Astrocyte of the spinal cord (primary cell): Measurements from ENCODE around the gene RABGEF1.
"Not testable (repeated sequence)": the region's sequence is repeated elsewhere in the genome, so short reads cannot be mapped to it uniquely, and the experiment has no call there.

ENCODE experiments used
- DNase-seq: peaks from one replicate; pipeline ENCODE4 v3.0.0; 2011; ENCODE audit warnings: low read depth, low spot score
- H3K4me3 ChIP-seq: 2 replicates; pipeline ENCODE4 v1.5.1; 2011; ENCODE audit warnings: low read depth, mild to moderate bottlenecking, low read length, moderate library complexity
- in situ Hi-C: cut with HindIII; loops from 2 replicates; pipeline ENCODE4 v1.10.0; 2017; ENCODE audit warnings: low sequenced_read_pairs
- TF ChIP-seq, protein P1 (sequence below): IDR thresholded peaks from 2 replicates; pipeline ENCODE4 v1.5.1; 2012; ENCODE audit warnings: low read depth, mild to moderate bottlenecking, low read length, inconsistent platforms

The RABGEF1 gene

DNA sequence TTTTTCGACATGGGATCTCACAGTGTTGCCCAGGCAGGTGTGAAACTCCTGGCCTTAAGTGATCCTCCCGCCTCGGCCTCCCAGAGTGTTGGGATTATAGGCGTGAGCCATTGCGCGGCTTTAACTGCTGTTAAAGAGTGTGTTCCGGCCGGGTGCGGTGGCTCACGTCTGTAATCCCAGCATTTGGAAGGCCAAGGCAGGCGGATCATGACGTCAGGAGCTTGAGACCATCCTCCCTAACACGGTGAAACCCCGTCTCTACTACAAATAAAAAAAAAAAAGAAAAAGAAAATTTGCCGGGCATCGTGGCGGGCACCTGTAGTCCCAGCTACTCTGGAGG, 1.1 kb downstream of the RABGEF1 start:
- in situ Hi-C loops, result no loop called here
- peak; percentile 17 for DNase-seq
- peak overlapping the region; percentile 83 for H3K4me3 ChIP-seq
- TF ChIP-seq, protein P1, sequence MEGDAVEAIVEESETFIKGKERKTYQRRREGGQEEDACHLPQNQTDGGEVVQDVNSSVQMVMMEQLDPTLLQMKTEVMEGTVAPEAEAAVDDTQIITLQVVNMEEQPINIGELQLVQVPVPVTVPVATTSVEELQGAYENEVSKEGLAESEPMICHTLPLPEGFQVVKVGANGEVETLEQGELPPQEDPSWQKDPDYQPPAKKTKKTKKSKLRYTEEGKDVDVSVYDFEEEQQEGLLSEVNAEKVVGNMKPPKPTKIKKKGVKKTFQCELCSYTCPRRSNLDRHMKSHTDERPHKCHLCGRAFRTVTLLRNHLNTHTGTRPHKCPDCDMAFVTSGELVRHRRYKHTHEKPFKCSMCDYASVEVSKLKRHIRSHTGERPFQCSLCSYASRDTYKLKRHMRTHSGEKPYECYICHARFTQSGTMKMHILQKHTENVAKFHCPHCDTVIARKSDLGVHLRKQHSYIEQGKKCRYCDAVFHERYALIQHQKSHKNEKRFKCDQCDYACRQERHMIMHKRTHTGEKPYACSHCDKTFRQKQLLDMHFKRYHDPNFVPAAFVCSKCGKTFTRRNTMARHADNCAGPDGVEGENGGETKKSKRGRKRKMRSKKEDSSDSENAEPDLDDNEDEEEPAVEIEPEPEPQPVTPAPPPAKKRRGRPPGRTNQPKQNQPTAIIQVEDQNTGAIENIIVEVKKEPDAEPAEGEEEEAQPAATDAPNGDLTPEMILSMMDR, result no peak

DNA sequence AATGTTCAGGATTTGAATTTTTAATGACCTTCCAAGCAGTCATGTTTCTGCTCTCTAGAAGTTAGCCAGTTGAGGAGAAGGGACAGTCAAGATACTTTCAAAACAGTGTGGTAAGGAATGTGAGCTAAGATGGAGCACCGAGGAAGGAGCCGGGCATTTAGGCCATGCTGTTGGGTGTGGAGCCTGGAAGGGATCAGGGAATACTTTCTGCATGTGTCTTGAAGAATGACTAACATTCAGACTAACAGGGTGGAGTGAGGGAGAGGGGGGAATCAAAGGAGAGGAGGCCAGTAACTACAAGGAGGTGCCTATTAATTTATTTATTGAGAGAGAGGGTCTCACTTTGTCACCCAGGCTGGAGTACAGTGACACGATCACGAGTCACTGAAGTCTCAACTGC, 1.8 kb downstream of the RABGEF1 start:
- in situ Hi-C loops, H3K4me3 ChIP-seq: not testable (repeated sequence)
- peak; percentile 33 for DNase-seq

DNA sequence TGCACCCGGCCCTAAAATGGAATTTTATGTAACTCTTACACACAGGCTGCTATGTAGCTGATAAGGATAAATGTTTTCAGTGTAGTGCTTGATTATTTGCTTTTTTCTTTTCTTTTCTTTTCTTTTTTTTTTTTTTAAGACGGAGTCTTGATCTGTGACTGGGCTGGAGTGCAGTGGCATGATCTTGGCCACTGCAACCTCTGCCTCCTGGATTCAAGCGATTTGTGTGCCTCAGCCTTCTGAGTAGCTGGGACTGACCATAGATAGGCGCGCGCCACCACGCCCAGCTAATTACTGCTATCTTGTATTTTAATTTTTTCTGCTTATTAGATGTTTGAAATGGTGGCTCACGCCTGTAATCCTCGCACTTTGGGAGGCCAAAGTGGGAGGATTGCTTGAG, 3.4 kb downstream of the RABGEF1 start:
- TF ChIP-seq, protein P1, result no peak
- in situ Hi-C loops, result no loop called here
- no peak overlapping the region for H3K4me3 ChIP-seq
- DNase-seq, result no peak

DNA sequence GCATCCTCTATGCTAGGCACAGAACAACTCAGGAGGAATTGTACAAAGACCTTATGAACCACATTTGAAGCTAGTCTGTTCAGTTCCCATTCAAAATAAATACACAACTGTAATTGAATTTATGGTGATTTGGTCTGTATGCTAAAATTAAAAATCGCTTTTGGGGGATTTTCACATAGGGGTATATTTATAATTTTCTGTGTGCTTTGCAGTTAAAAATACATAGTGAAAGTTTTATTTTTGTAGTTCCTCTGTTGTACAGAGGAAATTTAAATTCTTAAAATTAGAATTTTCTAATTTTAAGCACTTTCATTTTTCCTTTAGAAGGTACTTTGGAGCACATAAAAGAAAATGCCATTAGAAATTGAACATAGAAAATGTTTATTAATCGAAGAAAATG, 6.9 kb downstream of the RABGEF1 start:
- no peak for DNase-seq
- TF ChIP-seq, protein P1, result no peak
- H3K4me3 ChIP-seq, result no peak overlapping the region
- in situ Hi-C loops, result no loop called here

DNA sequence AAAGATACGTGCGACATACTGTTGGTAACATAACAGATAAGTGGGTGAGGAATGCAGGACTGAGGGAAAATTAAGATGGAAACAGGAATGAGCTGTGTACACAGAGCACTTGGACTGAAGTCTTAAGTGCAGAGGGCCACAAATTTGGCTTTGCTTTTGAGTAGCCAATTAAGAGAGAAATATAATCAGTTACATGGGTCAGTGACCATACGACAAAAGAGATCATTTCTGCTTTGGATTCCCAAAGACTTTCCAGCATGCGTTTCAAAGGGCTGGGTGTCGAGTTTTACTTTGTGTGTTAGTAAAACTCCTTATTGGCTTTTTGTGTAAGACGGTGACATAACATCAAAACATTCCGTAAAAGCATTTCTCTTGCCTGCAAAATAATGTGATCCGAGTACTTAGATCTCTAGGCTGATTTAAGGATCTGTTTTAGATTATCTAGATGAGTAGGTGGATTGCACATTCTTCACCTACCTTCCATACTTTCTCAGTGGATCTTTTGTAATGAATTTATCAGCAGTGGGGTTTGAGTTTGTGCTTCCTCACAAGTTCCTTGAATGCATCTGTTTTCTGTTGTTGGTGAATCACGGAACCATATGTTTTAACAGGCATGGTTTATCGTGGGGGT, 7.5 kb downstream of the RABGEF1 start:
- in situ Hi-C loops, result no loop called here
- TF ChIP-seq, protein P1, result no peak

DNA sequence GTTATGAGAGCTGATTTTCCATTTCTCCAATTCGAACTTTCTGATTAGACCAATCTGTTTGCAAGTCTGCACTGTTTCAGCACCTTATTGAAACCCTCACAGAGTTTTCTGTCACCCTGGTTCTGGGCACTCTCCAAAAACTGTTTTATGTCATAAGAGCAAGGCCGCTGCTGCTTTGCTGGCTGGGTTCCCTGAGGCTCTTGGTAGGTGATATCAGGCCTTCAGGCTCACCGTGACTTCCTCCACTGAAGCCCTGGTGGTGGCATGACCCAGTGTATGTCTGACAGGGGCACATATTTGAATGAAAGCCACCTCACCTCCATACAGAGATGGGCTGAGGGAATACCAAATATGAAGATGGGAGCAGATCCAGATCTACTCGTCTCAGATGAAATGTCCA, 8.3 kb downstream of the RABGEF1 start:
- H3K4me3 ChIP-seq, result no peak overlapping the region
- in situ Hi-C loops, result no loop called here
- TF ChIP-seq, protein P1, result no peak
- no peak for DNase-seq

More for the DNA sequence above, 7.5 kb downstream of the RABGEF1 start:
- H3K4me3 ChIP-seq, result no peak overlapping the region
- DNase-seq, result no peak

DNA sequence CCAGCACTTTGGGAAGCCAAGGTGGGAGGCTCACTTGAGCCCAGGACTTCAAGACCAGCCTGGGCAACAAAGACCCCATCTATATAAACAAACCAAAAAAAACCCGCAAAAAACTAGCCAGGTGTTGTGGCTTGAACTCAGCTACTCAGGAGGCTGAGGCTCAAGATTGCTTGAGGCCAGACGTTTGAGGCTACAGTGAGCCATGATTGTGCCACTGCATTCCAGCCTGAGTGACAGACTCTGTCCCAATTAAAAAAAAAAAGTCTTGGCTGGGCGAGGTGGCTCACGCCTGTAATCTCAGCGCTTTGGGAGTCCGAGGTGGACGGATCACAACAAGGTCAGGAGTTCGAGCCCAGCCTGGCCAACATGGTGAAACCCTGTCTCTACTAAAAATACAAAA, 11.4 kb downstream of the RABGEF1 start:
- in situ Hi-C loops, result no loop called here
- TF ChIP-seq, protein P1, result no peak
- H3K4me3 ChIP-seq, result no peak overlapping the region

More for the DNA sequence above, 11.4 kb downstream of the RABGEF1 start:
- DNase-seq, result no peak
